GM21737 (cell line): ENCODE data around the gene KLHL6.

ENCODE experiments used
- ATAC-seq: cut with Tn5 transposase; IDR thresholded peaks from one replicate; pipeline ENCODE4 v1.9.1; 2021; ENCODE audit warnings: mild to moderate bottlenecking, moderate library complexity; ENCODE audit not compliant: unreplicated experiment

KLHL6 gene

DNA sequence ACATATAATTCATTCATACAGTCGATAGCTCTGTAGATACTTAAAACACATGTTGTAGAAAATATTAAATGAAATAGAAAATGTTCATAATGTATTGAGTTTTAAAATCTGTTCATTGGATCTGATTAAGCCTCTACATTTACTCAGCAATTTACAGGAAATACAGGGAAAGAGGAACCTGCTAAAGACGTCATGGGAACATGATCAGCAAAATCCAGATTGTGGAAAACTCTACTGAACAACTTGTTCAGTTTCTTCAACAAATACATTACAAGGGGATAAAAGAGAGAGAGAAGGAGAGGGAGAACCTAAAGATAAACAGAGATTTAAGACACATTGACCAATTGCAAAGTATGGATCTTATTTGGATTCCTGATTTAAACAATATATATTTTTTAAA lies 46.7 kb downstream of the KLHL6 start:
- no peak for ATAC-seq

DNA sequence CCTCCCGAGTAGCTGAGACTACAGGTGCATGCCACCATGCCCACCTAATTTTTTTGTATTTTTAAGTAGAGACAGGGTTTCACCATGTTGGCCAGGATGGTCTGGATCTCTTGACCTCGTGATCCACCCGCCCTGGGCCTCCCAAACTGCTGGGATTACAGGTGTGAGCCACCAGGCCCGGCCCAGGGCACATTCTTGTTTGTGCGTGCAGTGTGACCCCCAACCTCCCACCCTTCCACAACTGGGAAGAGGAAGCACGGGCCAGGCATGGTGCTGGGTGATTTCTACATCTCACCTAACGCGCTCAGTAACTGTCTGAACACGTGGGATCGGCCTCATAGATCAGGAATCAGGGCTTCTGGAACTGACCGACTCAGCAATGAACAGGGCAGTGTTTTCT lies 48.0 kb downstream of the KLHL6 start:
- ATAC-seq: no peak

DNA sequence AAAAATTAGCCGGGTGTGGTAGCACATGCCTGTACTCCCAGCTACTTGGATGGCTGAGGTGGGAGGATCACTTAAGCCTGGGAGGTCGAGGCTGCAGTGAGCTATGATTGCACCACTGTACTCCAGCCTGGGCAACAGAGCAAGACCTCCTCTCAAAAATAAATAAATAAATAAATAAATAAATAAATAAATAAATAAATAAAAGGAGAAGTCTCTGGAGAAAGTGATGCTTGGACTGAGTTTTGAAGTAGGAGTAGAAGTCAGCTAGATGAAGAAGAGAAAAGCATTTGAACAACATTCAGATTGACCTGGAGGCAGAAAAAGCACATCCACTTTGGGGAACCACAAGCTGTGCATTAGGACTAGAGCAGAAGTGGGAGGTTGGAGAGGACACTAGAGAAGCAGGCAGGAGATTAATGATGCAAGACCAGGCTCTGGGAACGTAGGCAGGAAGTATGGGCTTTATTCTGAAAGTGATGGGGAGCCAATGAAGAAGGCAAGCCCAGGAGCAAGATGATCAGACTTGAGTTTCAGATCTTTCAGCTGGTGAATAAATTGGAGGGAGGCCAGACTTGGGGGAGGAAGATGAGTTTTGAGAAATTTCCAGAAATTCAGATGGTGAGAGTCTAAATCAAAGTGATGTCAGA lies 48.7 kb downstream of the KLHL6 start:
- ATAC-seq: no peak

DNA sequence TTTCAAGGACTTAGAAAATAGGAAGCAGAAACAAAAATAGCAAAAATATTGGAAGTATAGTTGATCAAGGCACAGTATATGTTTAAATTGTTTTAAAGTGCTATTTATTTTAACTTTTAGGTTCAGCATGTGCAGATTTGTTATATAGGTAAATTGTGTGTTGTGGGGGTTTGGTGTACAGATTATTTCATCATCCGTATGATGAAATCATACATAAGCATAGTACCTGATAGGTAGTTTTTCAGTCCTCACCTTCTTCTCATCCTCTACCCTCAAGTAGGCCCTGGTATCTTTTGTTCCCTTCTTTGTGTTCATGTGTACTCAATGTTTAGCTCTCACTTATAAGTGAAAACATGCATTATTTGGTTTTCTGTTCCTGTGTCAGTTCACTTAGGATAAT lies 50.9 kb downstream of the KLHL6 start:
- ATAC-seq: no peak

- ATAC-seq: no peak
Measured at GRCh38 chr3:183503746-183504145, 51.8 kb downstream of the KLHL6 start.

- no peak for ATAC-seq
Measured at GRCh38 chr3:183502237-183503181, 53.0 kb downstream of the KLHL6 start.

- ATAC-seq: no peak
Measured at GRCh38 chr3:183500981-183501704, 54.4 kb downstream of the KLHL6 start.

DNA sequence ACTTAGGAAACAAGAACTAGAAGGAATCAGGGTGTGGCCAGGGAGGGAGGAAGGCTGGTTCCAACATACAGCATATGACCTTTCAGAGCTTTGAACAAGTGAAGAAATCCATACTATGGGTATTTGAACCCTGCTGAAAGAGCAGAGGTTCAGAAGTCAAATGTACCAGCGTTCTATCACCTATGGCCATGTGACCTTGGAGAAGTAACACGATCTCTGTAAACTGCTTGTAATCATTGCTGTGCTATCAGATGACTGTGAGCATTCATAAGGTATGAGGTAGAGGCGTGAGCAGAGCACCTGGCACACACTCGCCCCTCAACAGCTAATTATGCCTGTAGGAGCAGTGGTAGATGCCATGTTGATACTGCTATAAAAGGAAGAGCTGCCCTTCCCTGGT lies 55.2 kb downstream of the KLHL6 start:
- no peak for ATAC-seq

GRCh38 chr3:183498634-183499033 lies 56.9 kb downstream of the KLHL6 start:
- ATAC-seq: no peak

DNA sequence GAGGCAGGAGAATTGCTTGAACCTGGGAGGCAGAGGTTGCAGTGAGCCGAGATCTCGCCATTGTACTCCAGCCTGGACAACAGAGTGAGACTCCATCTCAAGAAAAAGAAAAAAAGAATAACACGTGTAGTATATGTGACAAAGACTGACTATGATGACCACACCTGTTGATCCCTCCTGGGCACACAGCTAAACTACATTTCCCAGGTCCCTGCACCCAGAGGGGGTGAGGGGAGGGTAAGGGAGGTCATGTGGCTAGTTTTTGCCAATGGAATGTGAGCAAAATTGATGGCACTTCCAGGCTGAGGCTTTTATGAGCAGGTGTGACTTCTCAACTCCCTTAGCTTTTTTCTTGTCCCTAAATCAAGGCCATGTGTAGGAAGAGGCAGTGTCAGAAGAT lies 58.2 kb downstream of the KLHL6 start:
- no peak for ATAC-seq

DNA sequence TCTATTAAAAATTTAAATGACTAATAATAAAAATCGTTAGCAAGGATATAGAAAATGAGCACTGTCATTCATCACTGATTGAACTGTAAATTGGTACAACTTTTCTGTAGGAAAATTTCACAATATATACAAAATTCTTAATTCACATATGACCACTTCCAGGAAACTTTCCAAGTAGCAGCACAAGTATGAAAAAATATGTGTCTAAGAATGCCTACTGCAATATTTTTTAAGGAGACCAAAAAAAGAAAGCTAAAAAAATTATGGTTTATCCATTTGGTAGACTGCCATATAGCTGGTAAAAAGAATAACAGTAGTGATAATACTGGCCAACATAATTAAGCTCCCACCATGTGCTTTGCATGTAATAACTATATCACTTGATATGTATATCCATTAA lies 59.2 kb downstream of the KLHL6 start:
- no peak for ATAC-seq

GRCh38 chr3:183494341-183494740 lies 61.2 kb downstream of the KLHL6 start:
- no peak for ATAC-seq

- ATAC-seq: no peak
Measured at GRCh38 chr3:183493296-183494045, 62.0 kb downstream of the KLHL6 start.

- no peak for ATAC-seq
Measured at GRCh38 chr3:183492849-183493179, 62.7 kb downstream of the KLHL6 start.

GRCh38 chr3:183491923-183492848 lies 63.3 kb downstream of the KLHL6 start:
- no peak for ATAC-seq

DNA sequence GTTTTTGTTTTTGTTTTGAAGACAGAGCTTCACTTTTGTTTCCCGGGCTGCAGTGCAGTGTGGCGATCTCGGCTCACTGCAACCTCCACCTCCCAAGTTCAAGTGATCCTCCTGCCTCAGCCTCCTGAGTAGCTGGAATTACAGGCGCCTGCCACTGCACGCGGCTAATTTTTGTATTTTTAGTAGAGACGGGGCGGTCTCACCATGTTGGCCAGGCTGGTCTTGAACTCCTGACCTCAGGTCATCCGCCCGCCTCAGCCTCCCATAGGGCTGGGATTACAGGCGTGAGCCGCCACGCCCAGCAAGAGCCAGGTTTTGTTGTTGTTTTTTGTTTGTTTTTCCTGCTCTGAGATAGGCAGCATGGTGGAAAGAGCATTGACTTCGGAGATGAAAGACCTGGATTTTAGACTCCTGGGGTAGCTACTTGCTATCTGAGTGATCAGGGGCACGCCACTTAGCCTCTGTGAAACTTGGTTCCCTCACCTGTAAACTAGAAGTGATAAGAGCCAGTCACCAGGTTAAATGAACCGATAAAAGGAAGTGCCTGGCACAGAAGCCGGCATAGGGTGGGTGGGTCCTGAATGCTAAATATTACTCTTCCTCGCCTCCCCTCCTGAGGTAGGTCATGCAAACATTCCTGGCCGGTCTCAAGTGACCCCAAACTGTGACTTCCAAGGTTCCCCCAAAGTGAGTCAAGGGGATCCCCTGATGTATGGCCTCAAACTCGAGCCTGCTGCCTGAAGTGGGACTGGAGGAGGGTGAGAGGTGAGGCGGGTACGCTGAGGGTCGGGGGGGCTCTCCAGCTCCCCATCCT lies 64.2 kb downstream of the KLHL6 start:
- no peak for ATAC-seq

DNA sequence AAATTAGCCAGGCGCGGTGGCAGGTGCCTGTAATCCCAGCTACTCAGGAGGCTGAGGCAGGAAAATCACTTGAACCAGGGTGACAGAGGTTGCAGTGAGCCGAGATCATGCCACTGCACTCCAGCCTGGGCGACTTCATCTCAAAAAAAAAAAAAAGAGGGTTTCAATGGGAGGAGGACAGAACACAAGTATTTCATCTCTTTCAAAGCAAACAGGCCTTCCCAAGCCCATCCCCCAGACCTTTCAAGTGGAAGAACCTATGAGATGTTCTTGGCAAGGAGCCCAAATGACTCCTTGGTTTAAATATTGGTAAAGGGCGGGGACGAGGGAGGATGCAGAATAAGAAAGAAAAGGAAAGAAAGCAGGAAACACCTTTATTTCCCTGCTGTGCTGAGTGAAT lies 64.9 kb downstream of the KLHL6 start:
- no peak for ATAC-seq

- no peak for ATAC-seq
Measured at GRCh38 chr3:183490211-183490601, 65.3 kb downstream of the KLHL6 start.
